ENCODE results near the gene COL5A1.
A peak's percentile ranks its signal among the peaks of the same experiment; 100 is the strongest.
"Not testable (repeated sequence)": the region's sequence is repeated elsewhere in the genome, so short reads cannot be mapped to it uniquely, and the experiment has no call there.

Gene COL5A1

DNA sequence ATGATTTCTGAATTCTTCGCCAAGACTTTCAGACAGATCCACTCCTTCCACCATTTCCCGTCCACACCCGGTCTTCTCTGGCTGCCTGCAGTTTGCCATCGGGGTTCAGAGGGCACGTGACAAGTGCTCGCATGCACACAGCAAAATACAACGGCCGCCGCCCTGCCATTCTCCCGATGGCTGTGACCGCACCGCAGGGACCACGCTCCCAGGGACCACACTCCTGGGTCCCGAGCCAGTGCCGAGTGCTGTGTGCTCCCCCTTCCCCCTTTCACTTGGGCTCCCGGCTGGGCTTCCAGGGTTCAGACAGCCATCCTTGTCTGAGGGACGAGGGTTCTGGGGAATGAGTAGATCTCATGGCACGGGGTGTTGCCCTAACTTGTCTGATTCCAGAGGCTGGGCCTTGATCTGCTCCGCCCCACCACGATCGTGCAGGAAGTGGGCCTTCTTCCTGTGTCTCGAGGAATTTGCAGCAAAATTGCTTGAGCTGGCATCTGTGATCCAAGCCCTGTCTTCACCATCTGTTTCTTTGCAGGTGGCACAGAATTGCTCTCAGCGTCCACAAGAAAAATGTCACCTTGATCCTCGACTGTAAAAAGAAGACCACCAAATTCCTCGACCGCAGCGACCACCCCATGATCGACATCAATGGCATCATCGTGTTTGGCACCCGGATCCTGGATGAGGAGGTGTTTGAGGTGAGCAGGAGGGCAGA, 59.2 kb downstream of the COL5A1 start:
- Mint-ChIP-seq H3K27ac (no peak overlapping the region), H3K27me3 (no peaks in the 10 kb centered on the region), H3K4me1 (ENCODE audit: low read depth) (no peaks in the 10 kb centered on the region), H3K9me3 (ENCODE audit: low read depth) (no peaks in the 10 kb centered on the region), H3K36me3 (no peaks in the 10 kb centered on the region), H3K4me3 (no peak overlapping the region)

DNA sequence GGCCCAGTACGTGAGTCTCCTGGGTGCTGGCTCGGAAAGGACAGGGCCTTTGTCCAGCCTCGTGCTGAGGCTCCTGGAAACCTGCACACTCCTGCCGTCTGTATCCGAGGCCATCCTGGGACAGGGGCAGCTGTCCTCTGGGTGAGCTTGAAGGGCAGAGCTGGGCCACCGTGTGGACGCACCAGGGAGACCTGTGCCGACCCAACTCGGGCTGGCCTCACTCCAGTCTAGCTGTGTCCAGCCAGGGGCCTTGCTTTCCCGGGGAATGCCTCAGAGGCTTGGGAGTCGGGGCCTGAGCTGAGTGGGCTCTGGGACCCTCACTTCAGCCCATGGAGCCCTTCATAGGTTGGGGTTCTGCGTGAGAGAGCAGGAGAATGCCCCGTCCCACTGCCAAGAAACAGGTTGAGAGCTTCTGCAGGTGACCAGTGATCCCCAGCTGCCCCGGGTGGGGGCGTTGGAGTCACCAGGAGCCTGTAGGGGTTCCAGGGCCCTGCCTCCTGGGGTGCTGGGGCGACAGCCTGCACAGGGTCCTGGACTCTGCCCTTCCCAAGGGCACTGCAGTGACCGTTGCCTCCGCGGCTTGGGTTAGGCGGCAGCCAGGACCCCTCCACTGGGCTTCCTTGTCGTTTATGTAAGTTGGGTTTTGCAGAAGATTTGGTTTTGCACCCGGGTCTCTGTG, 60.1 kb downstream of the COL5A1 start:
- H3K27me3 Mint-ChIP-seq = no peaks in the 10 kb centered on the region
- no peaks in the 10 kb centered on the region for H3K36me3 Mint-ChIP-seq

DNA sequence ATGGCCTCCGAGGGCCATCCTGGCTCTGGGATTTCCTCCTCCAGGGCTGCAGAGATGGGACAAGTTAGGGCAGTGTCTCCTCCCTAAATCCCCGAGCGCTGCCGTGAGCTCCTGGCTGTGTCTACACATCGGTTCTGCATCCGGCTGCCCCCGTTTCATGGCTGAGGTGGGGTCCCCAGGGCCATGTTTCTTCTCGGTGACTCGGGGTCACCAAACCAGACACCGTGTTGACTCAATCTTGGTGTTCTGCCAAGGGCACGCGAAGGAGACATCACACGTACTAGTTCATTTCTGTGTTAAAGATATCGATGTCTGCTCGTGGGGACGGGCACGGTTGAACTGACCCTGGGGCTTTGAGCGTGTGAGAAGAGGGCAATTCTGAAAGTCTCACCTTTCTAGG, 60.7 kb downstream of the COL5A1 start:
- Mint-ChIP-seq H3K4me1 (ENCODE audit: low read depth) (no peaks in the 10 kb centered on the region), H3K27ac (no peak overlapping the region), H3K9me3 (ENCODE audit: low read depth) (no peaks in the 10 kb centered on the region), H3K36me3 (no peaks in the 10 kb centered on the region), H3K4me3 (no peak overlapping the region), H3K27me3 (no peaks in the 10 kb centered on the region)

More for the DNA sequence above, 60.1 kb downstream of the COL5A1 start:
- Mint-ChIP-seq H3K9me3 (ENCODE audit: low read depth) (no peaks in the 10 kb centered on the region), H3K27ac (no peak overlapping the region), H3K4me1 (ENCODE audit: low read depth) (no peaks in the 10 kb centered on the region), H3K4me3 (no peak overlapping the region)

DNA sequence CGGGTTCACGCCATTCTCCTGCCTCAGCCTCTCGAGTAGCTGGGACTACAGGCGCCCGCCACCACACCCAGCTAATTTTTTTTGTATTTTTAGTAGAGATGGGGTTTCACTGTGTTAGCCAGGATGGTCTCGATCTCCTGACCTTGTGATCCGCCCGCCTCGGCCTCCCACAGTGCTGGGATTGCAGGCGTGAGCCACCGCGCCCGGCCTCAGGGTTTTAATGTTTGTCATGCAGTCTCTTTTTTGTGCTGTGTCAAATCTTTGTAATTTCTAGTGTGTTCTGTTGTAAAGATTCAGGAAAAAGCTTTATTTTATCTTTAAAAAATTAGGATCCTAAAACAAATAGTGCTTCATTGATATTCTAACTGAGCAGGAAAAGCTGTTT, 62.1 kb downstream of the COL5A1 start:
- not testable (repeated sequence) for H3K4me1 Mint-ChIP-seq (ENCODE audit: low read depth); H3K27me3 Mint-ChIP-seq

DNA sequence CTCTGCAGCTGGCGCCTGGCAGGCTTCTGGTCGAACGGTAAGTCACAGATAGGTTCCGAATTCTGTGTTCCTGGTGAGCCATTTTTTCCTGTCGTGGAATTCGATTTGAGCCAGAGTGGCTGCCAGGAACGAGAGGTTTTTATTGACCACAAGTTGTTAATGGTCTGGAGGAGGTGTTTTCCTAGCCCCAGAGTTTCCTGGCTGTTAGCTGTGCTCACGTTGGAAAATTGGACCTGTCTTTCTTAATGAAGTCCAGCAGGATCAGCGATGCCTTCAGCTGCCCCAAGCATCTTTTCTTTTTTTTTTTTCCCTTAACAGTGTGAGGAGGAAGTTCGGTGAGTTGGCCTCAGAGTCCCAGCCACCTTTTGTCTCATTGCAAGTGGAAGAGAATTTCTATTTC, 62.9 kb downstream of the COL5A1 start:
- Mint-ChIP-seq H3K27me3 (no peaks in the 10 kb centered on the region), H3K4me1 (ENCODE audit: low read depth) (no peaks in the 10 kb centered on the region), H3K36me3 (no peaks in the 10 kb centered on the region), H3K27ac (no peak overlapping the region), H3K4me3 (no peak overlapping the region), H3K9me3 (ENCODE audit: low read depth) (no peaks in the 10 kb centered on the region)

More for the DNA sequence above, 62.1 kb downstream of the COL5A1 start:
- H3K27ac Mint-ChIP-seq; H3K4me3 Mint-ChIP-seq; H3K9me3 Mint-ChIP-seq (ENCODE audit: low read depth); H3K36me3 Mint-ChIP-seq: not testable (repeated sequence)

- Mint-ChIP-seq H3K36me3 (no peaks in the 10 kb centered on the region), H3K4me3 (no peak overlapping the region), H3K27me3 (no peaks in the 10 kb centered on the region), H3K27ac (no peak overlapping the region), H3K4me1 (ENCODE audit: low read depth) (peaks cover 2% of the 10 kb centered on the region), H3K9me3 (ENCODE audit: low read depth) (no peaks in the 10 kb centered on the region)
These were observed 64.2 kb downstream of the COL5A1 start for GRCh38 chr9:134705786-134706185.

- Mint-ChIP-seq H3K4me3 (no peak overlapping the region), H3K4me1 (ENCODE audit: low read depth) (peaks cover 2% of the 10 kb centered on the region), H3K36me3 (no peaks in the 10 kb centered on the region), H3K27me3 (no peaks in the 10 kb centered on the region), H3K9me3 (ENCODE audit: low read depth) (no peaks in the 10 kb centered on the region), H3K27ac (no peak overlapping the region)
These were observed 64.9 kb downstream of the COL5A1 start for GRCh38 chr9:134706522-134706921.

DNA sequence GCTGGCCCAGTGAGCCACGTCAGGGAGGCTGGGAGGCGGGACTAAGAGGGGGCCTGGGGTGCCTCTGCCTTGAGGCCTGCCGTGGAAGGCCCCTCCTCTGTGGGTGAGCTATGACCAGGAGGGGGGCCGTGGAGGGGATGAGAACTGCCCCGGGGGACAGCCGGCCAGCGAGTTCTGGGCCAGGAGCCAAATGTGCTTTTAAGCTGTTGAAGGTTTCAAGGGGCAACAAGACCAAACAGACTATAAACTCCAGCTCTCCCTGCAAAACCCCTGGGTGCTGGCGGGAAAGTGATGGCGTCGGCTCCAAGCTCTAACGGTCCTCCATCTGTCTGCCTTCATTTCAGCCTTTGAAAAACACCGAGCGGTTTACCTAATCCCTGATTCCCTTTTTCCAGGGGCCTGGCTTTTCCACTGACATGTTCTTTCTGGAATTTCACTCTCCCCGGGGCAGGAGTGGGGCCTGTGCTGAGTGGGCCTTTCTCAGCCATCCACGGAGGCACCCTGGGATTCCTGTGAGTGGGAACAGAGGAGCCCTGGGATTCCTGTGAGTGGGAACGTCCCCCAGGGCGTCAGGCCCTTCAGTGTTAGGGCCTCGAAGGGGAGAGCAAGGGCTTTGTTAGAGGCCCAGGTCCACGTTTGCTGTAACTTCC, 65.6 kb downstream of the COL5A1 start:
- H3K27ac Mint-ChIP-seq = no peak overlapping the region
- H3K9me3 Mint-ChIP-seq (ENCODE audit: low read depth) = no peaks in the 10 kb centered on the region
- no peaks in the 10 kb centered on the region for H3K27me3 Mint-ChIP-seq
- H3K4me3 Mint-ChIP-seq = no peak overlapping the region
- H3K36me3 Mint-ChIP-seq = no peaks in the 10 kb centered on the region
- H3K4me1 Mint-ChIP-seq (ENCODE audit: low read depth) = peaks cover 4% of the 10 kb centered on the region

- Mint-ChIP-seq H3K36me3 (no peaks in the 10 kb centered on the region), H3K4me1 (ENCODE audit: low read depth) (peaks cover 4% of the 10 kb centered on the region), H3K27ac (no peak overlapping the region), H3K27me3 (no peaks in the 10 kb centered on the region), H3K4me3 (no peak overlapping the region), H3K9me3 (ENCODE audit: low read depth) (no peaks in the 10 kb centered on the region)
These were observed 66.4 kb downstream of the COL5A1 start for GRCh38 chr9:134707731-134708671.

GRCh38 chr9:134708672-134709038, 67.1 kb downstream of the COL5A1 start:
- H3K27me3 Mint-ChIP-seq = no peaks in the 10 kb centered on the region
- H3K4me3 Mint-ChIP-seq = no peak overlapping the region
- H3K27ac Mint-ChIP-seq = no peak overlapping the region
- no peaks in the 10 kb centered on the region for H3K9me3 Mint-ChIP-seq (ENCODE audit: low read depth)
- no peaks in the 10 kb centered on the region for H3K36me3 Mint-ChIP-seq
- H3K4me1 Mint-ChIP-seq (ENCODE audit: low read depth) = peaks cover 4% of the 10 kb centered on the region

- no peaks in the 10 kb centered on the region for H3K27me3 Mint-ChIP-seq
- no peak overlapping the region for H3K4me3 Mint-ChIP-seq
- H3K36me3 Mint-ChIP-seq = no peaks in the 10 kb centered on the region
These were observed 68.1 kb downstream of the COL5A1 start for GRCh38 chr9:134709512-134710270.

DNA sequence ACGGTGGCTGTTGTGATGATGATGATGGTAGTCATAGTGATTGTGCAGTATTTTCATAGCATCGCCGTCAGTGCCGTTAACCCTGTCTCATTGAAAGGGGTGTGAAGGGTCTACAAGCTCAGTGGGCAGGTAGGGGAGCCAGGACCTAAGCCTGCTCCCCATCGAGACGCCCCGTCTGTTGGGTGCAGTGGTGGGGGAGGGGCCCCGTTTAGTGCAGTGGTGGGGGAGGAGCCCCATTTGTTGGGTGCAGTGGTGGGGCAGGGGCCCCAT, 68.6 kb downstream of the COL5A1 start:
- Mint-ChIP-seq H3K36me3 (no peaks in the 10 kb centered on the region), H3K4me3 (no peak overlapping the region), H3K9me3 (ENCODE audit: low read depth) (no peaks in the 10 kb centered on the region), H3K27me3 (no peaks in the 10 kb centered on the region), H3K4me1 (ENCODE audit: low read depth) (peaks cover 4% of the 10 kb centered on the region), H3K27ac (peak overlapping the region; percentile 46)

More at GRCh38 chr9:134709512-134710270, 68.1 kb downstream of the COL5A1 start:
- Mint-ChIP-seq H3K27ac (no peak overlapping the region), H3K9me3 (ENCODE audit: low read depth) (no peaks in the 10 kb centered on the region), H3K4me1 (ENCODE audit: low read depth) (peaks cover 4% of the 10 kb centered on the region)

DNA sequence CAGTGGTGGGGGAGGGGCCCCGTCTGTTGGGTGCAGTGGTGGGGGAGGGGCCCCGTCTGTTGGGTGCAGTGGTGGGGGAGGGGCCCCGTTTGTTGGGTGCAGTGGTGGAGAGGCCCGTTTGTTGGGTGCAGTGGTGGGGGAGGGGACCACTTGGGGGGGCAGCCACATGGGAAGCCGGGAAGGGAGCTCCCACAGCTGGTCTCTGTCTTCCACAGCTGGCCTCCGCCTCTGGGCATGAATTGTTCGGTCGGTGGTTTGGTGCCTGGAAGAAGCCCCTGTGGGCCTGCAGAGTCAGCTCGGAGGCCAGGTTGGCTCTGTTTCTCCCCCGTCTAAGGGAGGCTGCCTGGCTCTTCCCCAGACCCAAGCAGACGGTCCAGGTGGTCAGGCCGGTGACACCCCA, 69.3 kb downstream of the COL5A1 start:
- no peak overlapping the region for H3K4me3 Mint-ChIP-seq
- no peaks in the 10 kb centered on the region for H3K36me3 Mint-ChIP-seq
- no peaks in the 10 kb centered on the region for H3K9me3 Mint-ChIP-seq (ENCODE audit: low read depth)
- H3K4me1 Mint-ChIP-seq (ENCODE audit: low read depth) = peaks cover 4% of the 10 kb centered on the region
- H3K27ac Mint-ChIP-seq = no peak overlapping the region
- no peaks in the 10 kb centered on the region for H3K27me3 Mint-ChIP-seq

GRCh38 chr9:134712243-134712642, 70.6 kb downstream of the COL5A1 start:
- Mint-ChIP-seq H3K27me3 (no peaks in the 10 kb centered on the region), H3K36me3 (no peaks in the 10 kb centered on the region), H3K27ac (peak overlapping the region; percentile 34), H3K4me3 (no peak overlapping the region), H3K4me1 (ENCODE audit: low read depth) (peaks cover 4% of the 10 kb centered on the region), H3K9me3 (ENCODE audit: low read depth) (no peaks in the 10 kb centered on the region)

Data from activated naive CD8-positive, alpha-beta T cell (primary cell).